ENCODE data around the gene KLHL17. TPM values are rescaled to one million over a fixed set of nuclear protein-coding genes. Genes with fewer than 3 reads are reported as not detected.

Gene KLHL17
- total and polyA plus RNA-seq, 9 of the 15 experiments (the other 6 are each of a cell fraction or from before 2014, with no cell fraction given) = 0.14 to 84.8 (median 13.0) TPM

- TF ChIP-seq, protein P1, sequence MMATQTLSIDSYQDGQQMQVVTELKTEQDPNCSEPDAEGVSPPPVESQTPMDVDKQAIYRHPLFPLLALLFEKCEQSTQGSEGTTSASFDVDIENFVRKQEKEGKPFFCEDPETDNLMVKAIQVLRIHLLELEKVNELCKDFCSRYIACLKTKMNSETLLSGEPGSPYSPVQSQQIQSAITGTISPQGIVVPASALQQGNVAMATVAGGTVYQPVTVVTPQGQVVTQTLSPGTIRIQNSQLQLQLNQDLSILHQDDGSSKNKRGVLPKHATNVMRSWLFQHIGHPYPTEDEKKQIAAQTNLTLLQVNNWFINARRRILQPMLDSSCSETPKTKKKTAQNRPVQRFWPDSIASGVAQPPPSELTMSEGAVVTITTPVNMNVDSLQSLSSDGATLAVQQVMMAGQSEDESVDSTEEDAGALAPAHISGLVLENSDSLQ (IDR thresholded peaks at IDR 0.05) = no peak
- TF ChIP-seq LEF1 (IDR thresholded peaks at IDR 0.05) (no peak), MEF2A (IDR thresholded peaks at IDR 0.05; ENCODE audit: control insufficient read depth, low read depth, low read length) (no peak), ZNF766 (CRISPR knock-in tag; conservative IDR thresholded peaks at IDR 0.05) (no peak), BCL6 (CRISPR knock-in tag; IDR thresholded peaks at IDR 0.05) (no peak), TRIM24 (IDR thresholded peaks at IDR 0.05) (no peak), ZNF263 (CRISPR knock-in tag; IDR thresholded peaks at IDR 0.05; ENCODE audit: borderline replicate concordance) (no peak; the same call in 1 of the 2 replicates), NR1H2 (CRISPR knock-in tag; IDR thresholded peaks at IDR 0.05) (no peak), TCF7L2 (IDR thresholded peaks at IDR 0.05; ENCODE audit: low read depth, low read length) (no peak), HLTF (IDR thresholded peaks at IDR 0.05) (no peak), TBL1XR1 (IDR thresholded peaks at IDR 0.05; ENCODE audit: low read length in 2 of 2) (peak in 1 of 2 experiments; percentile 17; a peak in 1 of 4 replicates), PHF8 (IDR thresholded peaks at IDR 0.05; ENCODE audit: borderline replicate concordance, low read length) (peak; percentile 13; the same call in 1 of the 2 replicates), CBX8 (IDR thresholded peaks at IDR 0.05; ENCODE audit: borderline replicate concordance, extremely low read depth, low read depth, low read length, poor library complexity, severe bottlenecking) (no peak), ZNF696 (CRISPR knock-in tag; conservative IDR thresholded peaks at IDR 0.05) (no peak), SAFB2 (IDR thresholded peaks at IDR 0.05; ENCODE audit: borderline replicate concordance, low read depth, low read length, severe bottlenecking) (no peak), ZNF518B (CRISPR knock-in tag; IDR thresholded peaks at IDR 0.05) (no peak), STAT6 (CRISPR knock-in tag; IDR thresholded peaks at IDR 0.05) (no peak), BHLHE40 (IDR thresholded peaks at IDR 0.05; ENCODE audit: low read length) (0 out of 2 replicates have a peak, but pooled peaks have one; percentile 5)
- TF ChIP-seq, protein P2, sequence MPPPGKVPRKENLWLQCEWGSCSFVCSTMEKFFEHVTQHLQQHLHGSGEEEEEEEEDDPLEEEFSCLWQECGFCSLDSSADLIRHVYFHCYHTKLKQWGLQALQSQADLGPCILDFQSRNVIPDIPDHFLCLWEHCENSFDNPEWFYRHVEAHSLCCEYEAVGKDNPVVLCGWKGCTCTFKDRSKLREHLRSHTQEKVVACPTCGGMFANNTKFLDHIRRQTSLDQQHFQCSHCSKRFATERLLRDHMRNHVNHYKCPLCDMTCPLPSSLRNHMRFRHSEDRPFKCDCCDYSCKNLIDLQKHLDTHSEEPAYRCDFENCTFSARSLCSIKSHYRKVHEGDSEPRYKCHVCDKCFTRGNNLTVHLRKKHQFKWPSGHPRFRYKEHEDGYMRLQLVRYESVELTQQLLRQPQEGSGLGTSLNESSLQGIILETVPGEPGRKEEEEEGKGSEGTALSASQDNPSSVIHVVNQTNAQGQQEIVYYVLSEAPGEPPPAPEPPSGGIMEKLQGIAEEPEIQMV (tag; conservative IDR thresholded peaks at IDR 0.05; ENCODE audit: low read depth) = no peak
Observed at GRCh38 chr1:941588-942383, 18.6 kb upstream of the KLHL17 start (continued).
